Measurements from ENCODE around the gene ZSCAN2.

Gene ZSCAN2

DNA sequence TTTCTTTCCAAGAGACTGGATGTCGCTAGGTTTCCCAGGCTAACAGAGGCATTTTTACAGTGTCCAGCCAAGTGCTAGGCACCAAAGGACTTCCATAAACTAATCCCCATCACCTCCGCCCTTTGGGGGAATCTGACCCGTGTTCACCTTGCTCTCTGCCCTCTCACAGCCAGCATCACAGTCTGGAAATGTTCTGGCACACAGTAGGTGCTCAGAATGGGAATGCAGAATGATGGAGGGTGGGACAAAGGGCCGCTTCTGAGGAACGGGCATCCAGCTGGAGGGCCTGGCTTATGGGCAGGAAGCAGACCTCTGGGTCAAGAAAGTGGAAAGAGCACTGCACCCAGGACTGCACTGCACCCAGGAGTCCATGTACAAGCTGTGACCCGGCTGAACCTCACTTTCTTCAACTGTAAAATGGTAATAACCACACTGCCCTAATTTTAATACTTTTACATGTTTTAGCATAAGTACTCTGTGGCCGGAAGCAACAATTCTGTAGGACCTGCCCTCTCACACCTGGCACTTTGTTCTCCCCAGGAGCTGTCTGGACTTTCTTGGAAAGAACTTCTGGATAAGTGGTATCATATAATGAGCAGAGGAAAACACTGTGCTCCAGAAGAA lies 58.1 kb downstream of the ZSCAN2 start:
- H3K79me1 ChIP-seq (ENCODE audit: low read length): peaks cover 5% of the 10 kb centered on the region
- peak overlapping the region; percentile 84 for H3K4me2 ChIP-seq (ENCODE audit: low read length)
- no peaks in the 10 kb centered on the region for H3K9me3 ChIP-seq (ENCODE audit: insufficient read depth, low read depth, low read length)
- H2BK12ac ChIP-seq (ENCODE audit: low read length): no peak overlapping the region
- H4K12ac ChIP-seq (ENCODE audit: low read depth, low read length): no peak overlapping the region
- H3K4me3 ChIP-seq (ENCODE audit: low read depth, low read length): no peak overlapping the region
- peaks cover 2 to 3% of the 10 kb centered on the region in 2 experiments for H3K4me1 ChIP-seq (ENCODE audit: control insufficient read depth in 1 of 2, insufficient read depth in 2 of 2, low read length in 2 of 2)
- no peak for DNase-seq
- no CpG with 5 or more reads among the region's 7 CpGs for WGBS (ENCODE audit: extremely low coverage, insufficient coverage, insufficient read length)
- no peak overlapping the region for H4K8ac ChIP-seq (ENCODE audit: low read depth, low read length)
- H3K18ac ChIP-seq (ENCODE audit: low read length): no peak overlapping the region
- H3K27me3 ChIP-seq (ENCODE audit: insufficient read depth, low read length): no peaks in the 10 kb centered on the region
- peaks cover 4% of the 10 kb centered on the region for H3K79me2 ChIP-seq (ENCODE audit: control insufficient read depth, insufficient read depth, low read length, poor library complexity)
- H3K23ac ChIP-seq (ENCODE audit: low read length): no peak overlapping the region
- H2BK5ac ChIP-seq (ENCODE audit: low read depth, low read length, poor library complexity): no peak overlapping the region
- H3K36me3 ChIP-seq (ENCODE audit: control insufficient read depth in 1 of 2, insufficient read depth in 2 of 2, low read length in 2 of 2): peaks cover 3 to 4% of the 10 kb centered on the region in 2 experiments
- no peak overlapping the region for H3K14ac ChIP-seq (ENCODE audit: low read length)
- no peak overlapping the region for H3K27ac ChIP-seq (ENCODE audit: low read depth, low read length)
- no peak overlapping the region for H3K4ac ChIP-seq (ENCODE audit: low read depth, low read length)
- no peak overlapping the region for H3K9ac ChIP-seq (ENCODE audit: low read length)
- no peak overlapping the region for H2AFZ ChIP-seq (ENCODE audit: insufficient read depth, low read length, poor library complexity)
- no peak overlapping the region for H4K91ac ChIP-seq (ENCODE audit: low read depth, low read length)
- H2BK120ac ChIP-seq (ENCODE audit: insufficient read depth, low read length, poor library complexity): no peak overlapping the region
- no peak overlapping the region for H2AK5ac ChIP-seq (ENCODE audit: low read length)

DNA sequence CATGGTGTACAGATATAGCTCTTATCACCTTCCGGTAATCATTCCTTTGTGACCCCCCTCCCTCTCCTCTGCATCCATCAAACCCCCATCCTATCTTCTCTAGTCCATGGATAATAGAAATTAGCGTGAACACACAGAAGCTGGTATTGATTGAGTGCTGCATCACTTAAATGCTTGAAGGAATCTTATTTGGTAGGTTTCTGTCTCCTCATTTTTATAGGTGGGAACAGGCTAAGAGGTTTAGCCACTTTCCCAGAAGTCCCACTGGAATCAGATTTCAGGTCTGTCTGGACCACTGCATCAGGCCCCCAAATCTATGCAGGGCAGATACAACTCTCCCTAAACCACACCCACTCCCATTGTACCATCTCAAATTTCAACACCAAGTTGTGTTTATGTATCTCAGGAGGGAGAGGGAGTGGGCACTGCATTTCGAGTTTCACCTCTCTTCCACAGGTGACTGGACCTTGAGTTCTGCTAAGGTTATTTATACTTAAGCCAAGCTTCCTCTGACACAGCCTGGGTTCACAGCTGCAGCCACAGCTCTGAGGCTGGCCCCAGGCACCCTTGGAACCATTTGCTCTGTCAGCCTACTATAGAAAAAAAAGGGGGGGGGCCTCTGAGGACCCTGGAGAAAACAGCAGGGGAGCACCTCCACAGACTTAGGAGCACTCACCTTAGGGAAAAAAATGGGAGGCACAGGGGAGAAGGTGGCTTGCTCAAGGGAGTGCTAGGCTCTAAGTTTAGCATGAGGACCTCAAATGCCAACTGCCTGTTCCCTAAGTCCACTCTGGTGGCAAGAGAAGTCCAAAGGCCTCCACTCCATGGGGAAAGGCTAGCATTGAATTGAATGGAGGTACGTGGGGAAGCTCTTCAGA lies 59.3 kb downstream of the ZSCAN2 start:
- no peak overlapping the region for H3K14ac ChIP-seq (ENCODE audit: low read length)
- H3K18ac ChIP-seq (ENCODE audit: low read length): no peak overlapping the region
- H3K9ac ChIP-seq (ENCODE audit: low read length): no peak overlapping the region
- no peak overlapping the region for H2AK5ac ChIP-seq (ENCODE audit: low read length)
- H3K27ac ChIP-seq (ENCODE audit: low read depth, low read length): no peak overlapping the region
- peaks cover 2% of the 10 kb centered on the region for H3K79me2 ChIP-seq (ENCODE audit: control insufficient read depth, insufficient read depth, low read length, poor library complexity)
- H3K36me3 ChIP-seq (ENCODE audit: control insufficient read depth in 1 of 2, insufficient read depth in 2 of 2, low read length in 2 of 2): peaks cover 5% of the 10 kb centered on the region in 2 experiments
- no peak overlapping the region for H3K4me3 ChIP-seq (ENCODE audit: low read depth, low read length)
- H3K4ac ChIP-seq (ENCODE audit: low read depth, low read length): no peak overlapping the region
- H3K4me2 ChIP-seq (ENCODE audit: low read length): no peak overlapping the region
- no peak overlapping the region for H4K12ac ChIP-seq (ENCODE audit: low read depth, low read length)
- no peak for DNase-seq
- no peak overlapping the region for H2AFZ ChIP-seq (ENCODE audit: insufficient read depth, low read length, poor library complexity)
- no peak overlapping the region for H4K8ac ChIP-seq (ENCODE audit: low read depth, low read length)
- no peak overlapping the region for H2BK12ac ChIP-seq (ENCODE audit: low read length)
- H2BK5ac ChIP-seq (ENCODE audit: low read depth, low read length, poor library complexity): no peak overlapping the region
- H3K23ac ChIP-seq (ENCODE audit: low read length): no peak overlapping the region
- WGBS (ENCODE audit: extremely low coverage, insufficient coverage, insufficient read length): no CpG with 5 or more reads among the region's 4 CpGs
- H3K27me3 ChIP-seq (ENCODE audit: insufficient read depth, low read length): no peaks in the 10 kb centered on the region
- no peaks in the 10 kb centered on the region for H3K9me3 ChIP-seq (ENCODE audit: insufficient read depth, low read depth, low read length)
- no peak overlapping the region for H2BK120ac ChIP-seq (ENCODE audit: insufficient read depth, low read length, poor library complexity)
- H4K91ac ChIP-seq (ENCODE audit: low read depth, low read length): no peak overlapping the region
- peaks cover 4% of the 10 kb centered on the region for H3K79me1 ChIP-seq (ENCODE audit: low read length)
- H3K4me1 ChIP-seq (ENCODE audit: control insufficient read depth in 1 of 2, insufficient read depth in 2 of 2, low read length in 2 of 2): peaks cover 0 to 3% of the 10 kb centered on the region in 2 experiments

DNA sequence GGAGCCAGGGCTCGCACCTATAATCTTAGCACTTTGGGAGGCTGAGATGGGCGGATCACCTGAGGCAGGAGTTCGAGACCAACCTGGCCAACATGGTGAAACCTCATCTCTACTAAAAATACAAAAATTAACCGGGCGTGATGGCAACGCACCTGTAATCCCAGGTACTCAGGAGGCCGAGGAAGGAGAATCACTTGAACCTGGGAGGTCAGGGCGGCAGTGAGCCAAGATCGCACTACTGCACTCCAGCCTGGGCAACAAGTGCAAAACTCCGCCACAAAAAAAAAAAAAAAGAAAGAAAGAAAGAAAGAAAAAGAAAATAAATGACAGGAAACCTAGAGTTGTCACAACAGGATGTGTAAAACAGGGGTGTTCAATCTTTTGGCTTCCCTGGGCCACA lies 60.2 kb downstream of the ZSCAN2 start:
- Histone ChIP-seq H3K9me3 (ENCODE audit: insufficient read depth, low read depth, low read length) (no peaks in the 10 kb centered on the region), H4K8ac (ENCODE audit: low read depth, low read length) (no peak overlapping the region), H3K14ac (ENCODE audit: low read length) (no peak overlapping the region), H4K12ac (ENCODE audit: low read depth, low read length) (no peak overlapping the region), H2BK5ac (ENCODE audit: low read depth, low read length, poor library complexity) (no peak overlapping the region), H2AK5ac (ENCODE audit: low read length) (no peak overlapping the region), H2BK12ac (ENCODE audit: low read length) (no peak overlapping the region), H3K36me3 (ENCODE audit: control insufficient read depth in 1 of 2, insufficient read depth in 2 of 2, low read length in 2 of 2) (peaks cover 6 to 11% of the 10 kb centered on the region in 2 experiments), H3K4me2 (ENCODE audit: low read length) (no peak overlapping the region), H4K91ac (ENCODE audit: low read depth, low read length) (no peak overlapping the region), H3K27ac (ENCODE audit: low read depth, low read length) (no peak overlapping the region), H3K4ac (ENCODE audit: low read depth, low read length) (no peak overlapping the region), H3K79me1 (ENCODE audit: low read length) (peaks cover 4% of the 10 kb centered on the region), H2BK120ac (ENCODE audit: insufficient read depth, low read length, poor library complexity) (no peak overlapping the region), H2AFZ (ENCODE audit: insufficient read depth, low read length, poor library complexity) (no peak overlapping the region), H3K9ac (ENCODE audit: low read length) (no peak overlapping the region), H3K4me1 (ENCODE audit: control insufficient read depth in 1 of 2, insufficient read depth in 2 of 2, low read length in 2 of 2) (peaks cover 0 to 3% of the 10 kb centered on the region in 2 experiments), H3K4me3 (ENCODE audit: low read depth, low read length) (no peak overlapping the region), H3K27me3 (ENCODE audit: insufficient read depth, low read length) (no peaks in the 10 kb centered on the region), H3K79me2 (ENCODE audit: control insufficient read depth, insufficient read depth, low read length, poor library complexity) (peaks cover 2% of the 10 kb centered on the region), H3K18ac (ENCODE audit: low read length) (no peak overlapping the region), H3K23ac (ENCODE audit: low read length) (no peak overlapping the region)
- no peak for DNase-seq
- WGBS (ENCODE audit: extremely low coverage, insufficient coverage, insufficient read length): no CpG with 5 or more reads among the region's 10 CpGs

DNA sequence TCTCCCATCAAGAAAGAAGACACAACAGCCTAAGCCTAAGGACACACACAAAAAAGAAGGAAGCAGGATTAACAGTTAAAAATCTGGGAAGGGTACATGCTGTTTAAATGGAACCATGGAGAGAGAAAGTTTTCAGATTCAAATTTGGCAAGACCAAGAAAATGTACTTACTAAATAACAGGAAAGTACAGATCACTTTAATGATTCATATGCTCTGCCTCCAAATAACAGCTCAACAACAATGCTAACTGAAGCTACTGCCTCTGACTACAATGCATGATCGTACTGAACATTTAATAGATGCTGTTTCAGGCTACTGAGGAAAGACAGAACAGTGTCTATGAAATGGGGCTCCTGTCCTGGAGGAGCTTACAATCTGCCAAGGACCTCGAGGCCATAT lies 65.6 kb downstream of the ZSCAN2 start:
- Histone ChIP-seq H3K27me3 (ENCODE audit: insufficient read depth, low read length) (no peaks in the 10 kb centered on the region), H3K14ac (ENCODE audit: low read length) (no peak overlapping the region), H3K27ac (ENCODE audit: low read depth, low read length) (no peak overlapping the region), H3K79me2 (ENCODE audit: control insufficient read depth, insufficient read depth, low read length, poor library complexity) (no peaks in the 10 kb centered on the region), H3K4ac (ENCODE audit: low read depth, low read length) (no peak overlapping the region), H4K12ac (ENCODE audit: low read depth, low read length) (no peak overlapping the region), H3K4me3 (ENCODE audit: low read depth, low read length) (no peak overlapping the region), H3K9me3 (ENCODE audit: insufficient read depth, low read depth, low read length) (no peaks in the 10 kb centered on the region), H3K36me3 (ENCODE audit: control insufficient read depth in 1 of 2, insufficient read depth in 2 of 2, low read length in 2 of 2) (peaks cover 13 to 26% of the 10 kb centered on the region in 2 experiments), H3K79me1 (ENCODE audit: low read length) (no peaks in the 10 kb centered on the region), H2BK5ac (ENCODE audit: low read depth, low read length, poor library complexity) (no peak overlapping the region), H2BK12ac (ENCODE audit: low read length) (no peak overlapping the region), H3K9ac (ENCODE audit: low read length) (no peak overlapping the region), H4K91ac (ENCODE audit: low read depth, low read length) (no peak overlapping the region), H4K8ac (ENCODE audit: low read depth, low read length) (no peak overlapping the region), H2BK120ac (ENCODE audit: insufficient read depth, low read length, poor library complexity) (no peak overlapping the region), H3K4me2 (ENCODE audit: low read length) (no peak overlapping the region), H3K18ac (ENCODE audit: low read length) (no peak overlapping the region), H2AFZ (ENCODE audit: insufficient read depth, low read length, poor library complexity) (no peak overlapping the region), H3K4me1 (ENCODE audit: control insufficient read depth in 1 of 2, insufficient read depth in 2 of 2, low read length in 2 of 2) (peaks cover 0 to 2% of the 10 kb centered on the region in 2 experiments), H2AK5ac (ENCODE audit: low read length) (no peak overlapping the region), H3K23ac (ENCODE audit: low read length) (no peak overlapping the region)
- no peak for DNase-seq
- no CpG with 5 or more reads among the region's 2 CpGs for WGBS (ENCODE audit: extremely low coverage, insufficient coverage, insufficient read length)

All from trophoblast cell (in vitro differentiated cells and primary cell).